Smooth muscle cell of the brain vasculature (primary cell): ENCODE data around the gene OR10D3.
"Not testable (repeated sequence)": the region's sequence is repeated elsewhere in the genome, so short reads cannot be mapped to it uniquely, and the experiment has no call there.

ENCODE experiments used
- DNase-seq: peaks from one replicate; pipeline ENCODE4 v3.0.0-alpha.2; 2012; ENCODE audit warnings: low read depth, low spot score

Gene OR10D3

DNA sequence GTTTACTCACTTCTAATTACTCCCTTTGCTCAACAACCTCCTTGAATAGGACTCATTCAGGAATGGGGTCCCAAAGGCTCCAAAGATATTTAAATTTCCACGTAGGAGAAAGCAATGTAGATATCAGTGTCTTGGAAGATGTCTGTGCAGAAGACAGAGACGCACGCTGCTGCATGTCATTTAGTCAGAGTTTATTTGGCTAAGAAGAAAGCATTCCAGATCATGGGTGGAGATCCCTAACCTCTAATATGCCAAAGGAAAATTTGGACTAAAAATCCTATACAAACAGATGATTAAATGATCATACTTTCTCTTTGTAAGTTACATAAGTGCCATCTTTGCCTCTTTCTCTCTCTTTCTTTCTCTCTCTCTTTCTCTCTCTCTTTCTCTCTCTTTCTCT is at the start of gene OR10D3:
Gene OR10D3, plus strand, starts transcription at position 278 of the 400 bp plus-strand sequence. CDS start 1,925 bp downstream, outside the sequence.
- no peak for DNase-seq

DNA sequence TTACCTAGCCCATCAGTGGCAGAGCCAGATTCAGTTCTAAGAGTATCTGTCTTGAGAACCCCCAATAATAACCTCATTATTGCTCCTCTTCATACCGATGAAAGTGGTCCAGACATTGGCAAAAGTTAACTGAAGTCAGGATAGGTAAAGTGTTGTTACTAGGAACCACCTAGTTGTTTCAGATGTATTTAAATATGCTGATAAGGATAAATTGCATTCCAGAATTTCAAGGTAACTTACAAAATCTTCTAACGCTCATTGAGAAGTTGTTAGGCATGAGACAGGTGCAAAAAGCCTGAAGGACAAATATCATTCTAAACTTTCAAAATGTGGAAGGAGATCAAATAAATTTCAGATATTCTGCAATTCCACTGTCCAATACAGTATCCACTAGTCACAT is 40.1 kb upstream of the OR10D3 start:
- no peak for DNase-seq

DNA sequence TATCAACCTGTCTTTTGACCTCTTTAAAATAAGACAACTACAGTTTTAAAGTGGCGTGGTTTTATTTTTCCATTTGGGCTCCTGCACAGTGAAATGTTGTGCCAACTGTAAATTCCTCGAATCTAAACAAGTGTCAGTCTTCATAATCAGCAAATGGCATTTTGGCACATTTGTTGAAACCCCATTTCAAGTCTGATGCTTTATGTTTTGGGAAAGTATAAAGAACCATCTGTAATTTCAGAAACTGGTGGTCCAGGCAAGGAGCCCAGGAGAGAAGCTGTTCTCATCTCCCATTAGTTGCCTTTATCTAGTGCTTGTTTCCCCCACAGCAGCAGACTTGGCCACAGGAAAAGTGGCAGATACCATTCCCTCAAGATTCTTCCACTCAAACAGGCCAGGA is 35.2 kb upstream of the OR10D3 start:
- no peak for DNase-seq

DNA sequence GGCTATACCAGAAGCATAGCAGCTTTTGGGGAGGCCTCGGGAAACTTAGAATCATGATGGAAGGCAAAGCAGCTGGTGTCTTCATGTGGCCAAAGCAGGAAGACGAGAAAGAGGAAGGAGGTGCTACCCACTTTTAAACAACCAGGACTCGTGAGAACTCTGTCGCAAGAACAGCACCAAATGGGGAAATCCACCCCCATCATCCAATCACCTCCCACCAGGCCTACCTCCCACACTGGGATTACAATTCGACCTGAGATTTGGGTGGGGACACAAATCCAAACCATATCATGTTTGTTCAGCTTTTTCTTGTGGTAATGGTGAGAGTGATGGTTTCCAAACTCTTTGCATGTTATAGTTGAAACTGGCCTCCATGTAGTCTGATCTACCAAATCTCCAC is 32.5 kb upstream of the OR10D3 start:
- DNase-seq, result no peak

- DNase-seq, result no peak
These were observed 30.3 kb upstream of the OR10D3 start for GRCh38 chr11:124152770-124153407.

DNA sequence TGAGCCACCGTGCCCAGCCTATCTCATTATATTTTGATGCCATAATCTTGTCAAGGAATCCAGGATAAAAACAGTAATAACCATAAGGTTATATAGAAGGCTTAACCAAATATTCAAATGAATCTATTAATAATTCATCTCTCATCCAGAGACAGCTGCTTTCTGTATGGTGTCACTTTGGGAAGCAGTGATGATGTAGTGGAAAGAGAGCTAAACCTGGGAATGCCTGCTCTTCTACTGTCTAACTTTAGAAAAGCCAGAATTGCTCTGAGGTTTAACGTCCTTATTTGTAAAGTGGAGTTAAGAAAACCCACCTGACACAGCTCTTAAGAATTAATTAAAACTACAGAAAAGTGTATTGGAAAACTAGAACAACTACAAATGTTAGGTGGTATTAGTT is 29.3 kb upstream of the OR10D3 start:
- DNase-seq, result no peak

GRCh38 chr11:124159481-124159880 is 23.7 kb upstream of the OR10D3 start:
- no peak for DNase-seq

DNA sequence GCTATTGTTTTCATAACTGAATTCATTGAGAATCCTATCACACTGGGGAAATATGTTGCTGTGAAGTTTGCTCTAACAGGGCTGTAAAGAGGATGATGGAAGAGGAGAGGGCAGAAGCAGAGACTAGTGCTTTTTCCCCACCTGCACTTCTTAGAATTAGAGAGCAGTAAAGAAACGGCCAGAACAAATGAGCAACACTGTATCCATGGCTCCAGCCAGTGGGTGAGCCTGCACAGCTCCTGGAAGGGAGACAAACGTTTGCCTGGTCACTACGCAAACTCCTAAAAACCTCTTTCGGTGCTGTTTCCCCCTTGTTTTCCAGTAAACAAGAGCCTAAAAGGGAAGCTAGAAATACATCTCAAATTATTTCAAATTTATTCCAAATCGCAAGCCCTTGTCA is 22.2 kb upstream of the OR10D3 start:
- no peak for DNase-seq

DNA sequence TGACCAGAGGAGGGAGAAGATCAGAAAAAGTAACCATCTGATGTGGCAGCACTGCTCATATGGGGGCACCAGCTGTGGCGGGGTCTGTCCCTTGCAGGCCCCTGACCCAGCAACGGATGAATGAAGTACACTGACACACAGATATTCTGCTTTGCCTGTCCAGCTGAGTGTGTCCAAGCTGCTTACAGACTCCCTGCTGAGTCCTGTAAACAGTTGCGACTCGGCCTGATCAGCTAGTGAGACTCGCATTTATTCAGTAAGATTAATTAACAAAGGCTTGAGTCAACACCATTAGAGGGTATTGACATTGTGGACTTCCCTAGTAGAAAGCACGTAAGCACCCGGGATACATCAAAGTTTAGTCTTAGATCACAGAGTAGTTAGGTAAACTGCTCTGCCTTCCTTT is 15.3 kb upstream of the OR10D3 start:
- no peak for DNase-seq

DNA sequence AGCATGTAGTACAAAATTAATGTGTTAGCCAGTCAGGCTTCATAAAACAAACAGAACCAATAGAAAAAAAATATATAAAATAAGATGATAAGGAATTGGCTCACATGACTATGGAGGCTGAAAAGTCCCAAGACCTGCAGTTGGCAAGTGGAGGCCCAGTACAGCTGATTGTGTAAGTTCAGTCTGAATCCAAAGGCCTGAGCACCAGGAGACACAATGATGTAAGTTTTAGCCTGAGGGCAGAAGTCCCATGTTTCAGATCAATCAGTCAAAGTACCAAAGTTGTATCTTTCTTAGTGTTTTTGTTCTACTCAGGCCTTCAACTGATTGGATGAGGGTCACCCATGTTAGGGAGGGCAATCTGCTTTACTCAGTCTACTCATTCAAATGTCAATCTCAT is 14.3 kb upstream of the OR10D3 start:
- DNase-seq, result no peak

- not testable (repeated sequence) for DNase-seq
These were observed 12.8 kb upstream of the OR10D3 start for GRCh38 chr11:124170315-124170714.

DNA sequence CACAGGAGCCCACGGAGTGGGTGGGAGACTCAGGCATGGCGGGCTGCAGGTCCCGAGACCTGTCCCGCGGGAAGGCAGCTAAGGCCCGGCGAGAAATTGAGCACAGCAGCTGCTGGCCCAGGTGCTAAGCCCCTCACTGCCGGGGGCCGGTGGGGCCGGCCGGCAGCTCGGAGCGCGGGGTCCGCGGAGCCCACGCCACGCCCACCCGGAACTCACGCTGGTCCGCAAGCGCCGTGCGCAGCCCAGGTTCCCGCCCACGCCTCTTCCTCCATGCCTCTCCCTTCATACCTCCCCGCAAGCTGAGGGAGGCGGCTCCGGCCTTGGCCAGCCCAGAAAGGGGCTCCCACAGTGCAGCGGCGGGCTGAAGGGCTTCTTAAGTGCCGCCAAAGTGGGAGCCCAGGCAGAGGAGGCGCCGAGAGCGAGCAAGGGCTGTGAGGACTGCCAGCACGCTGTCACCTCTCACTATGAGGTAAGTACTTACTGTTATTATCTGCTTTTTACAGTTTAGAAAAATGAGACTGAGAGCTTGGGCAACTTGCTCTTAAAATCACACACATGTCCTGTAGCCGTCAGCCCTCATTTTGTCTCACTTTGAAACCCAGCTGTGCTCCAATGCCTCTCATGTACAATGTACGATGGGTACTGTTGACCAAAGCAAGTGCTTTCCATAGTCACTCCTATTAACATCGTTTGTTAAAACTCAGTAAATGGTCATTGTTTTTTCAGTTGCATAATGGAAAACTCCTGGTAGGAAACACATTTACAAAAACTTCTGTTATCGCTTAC is 12.2 kb upstream of the OR10D3 start:
- DNase-seq, result no peak

GRCh38 chr11:124172101-124172500 is 11.0 kb upstream of the OR10D3 start:
- DNase-seq, result no peak

DNA sequence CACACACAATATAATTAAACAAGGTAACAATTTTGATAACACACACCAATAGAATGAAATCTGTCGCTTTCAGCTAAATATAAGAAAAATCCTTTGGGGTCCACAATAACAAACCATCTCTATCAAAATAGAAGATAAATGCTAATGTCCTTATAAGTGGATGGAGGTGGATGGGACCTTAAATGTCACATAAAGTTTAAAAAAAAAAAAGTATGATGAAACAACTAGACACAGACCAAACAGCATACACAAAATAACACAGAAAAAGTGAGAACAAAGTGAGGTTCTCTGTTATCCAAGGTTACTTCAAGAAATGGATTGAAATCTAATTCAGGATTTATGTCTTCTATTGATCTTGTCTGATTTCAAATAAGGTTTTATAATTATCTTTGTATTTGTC is 10.5 kb upstream of the OR10D3 start:
- no peak for DNase-seq

DNA sequence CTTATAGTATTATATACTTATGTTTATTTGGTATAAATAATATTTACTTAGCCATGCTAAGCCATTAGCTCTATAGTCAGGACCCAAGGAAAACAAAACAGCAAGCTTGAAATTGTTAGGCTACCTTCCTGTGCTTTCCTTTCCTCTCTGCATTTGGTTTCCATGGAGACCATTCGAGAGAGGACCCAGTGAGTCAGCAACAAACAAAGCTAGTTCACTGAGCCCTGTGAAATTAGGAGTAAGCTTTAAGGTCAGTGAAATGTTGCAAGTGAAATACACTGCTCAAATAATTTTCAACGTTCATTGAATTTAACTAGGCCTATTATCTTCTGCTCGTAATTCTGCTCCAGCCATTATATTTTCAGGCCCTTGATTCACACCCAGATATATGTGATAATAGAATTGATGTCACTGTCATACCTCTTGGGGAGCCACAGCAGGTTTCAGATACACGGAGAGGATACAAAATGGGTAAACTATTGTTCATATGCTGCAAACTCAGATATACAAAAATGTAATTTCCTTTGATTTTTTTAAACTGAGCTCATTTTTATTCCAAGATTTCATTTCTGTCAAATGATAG is 9.1 kb upstream of the OR10D3 start:
- peak; percentile 33 for DNase-seq

DNA sequence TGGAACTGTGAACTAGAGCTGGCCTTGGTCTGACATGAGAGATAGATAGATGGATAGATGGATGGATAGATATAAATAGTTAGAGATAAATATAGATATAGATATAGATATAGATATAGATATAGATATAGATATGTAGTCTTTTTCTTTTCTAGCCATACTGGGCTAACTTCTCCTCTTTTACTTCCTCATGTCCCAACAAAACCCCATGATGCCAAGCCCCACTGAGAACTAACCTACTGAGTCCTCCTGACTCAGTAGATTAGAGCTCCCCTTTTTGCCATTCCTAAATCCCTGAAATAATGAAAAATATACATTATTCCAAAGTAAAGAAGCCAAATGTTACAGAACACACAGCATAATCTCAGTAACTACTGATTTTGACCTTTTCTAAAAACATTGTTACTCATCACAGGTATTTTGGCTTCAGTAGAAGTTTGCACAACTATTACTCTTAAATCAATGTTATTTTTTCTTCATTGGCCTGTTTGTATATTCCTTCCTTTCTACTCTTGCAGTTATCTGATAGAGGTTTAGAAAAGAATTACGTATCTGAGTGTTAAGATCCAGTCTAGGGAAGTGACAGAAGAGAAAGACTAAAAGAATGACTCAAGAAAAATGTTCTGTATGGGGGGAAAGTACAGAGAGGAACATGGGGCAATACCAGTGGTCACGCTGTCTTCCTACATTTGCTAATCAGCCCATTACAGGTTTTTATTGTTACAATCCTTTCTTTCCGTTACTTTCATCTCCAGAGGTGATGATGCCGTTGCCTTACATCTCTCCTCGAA is 6.0 kb upstream of the OR10D3 start:
- DNase-seq, result no peak

DNA sequence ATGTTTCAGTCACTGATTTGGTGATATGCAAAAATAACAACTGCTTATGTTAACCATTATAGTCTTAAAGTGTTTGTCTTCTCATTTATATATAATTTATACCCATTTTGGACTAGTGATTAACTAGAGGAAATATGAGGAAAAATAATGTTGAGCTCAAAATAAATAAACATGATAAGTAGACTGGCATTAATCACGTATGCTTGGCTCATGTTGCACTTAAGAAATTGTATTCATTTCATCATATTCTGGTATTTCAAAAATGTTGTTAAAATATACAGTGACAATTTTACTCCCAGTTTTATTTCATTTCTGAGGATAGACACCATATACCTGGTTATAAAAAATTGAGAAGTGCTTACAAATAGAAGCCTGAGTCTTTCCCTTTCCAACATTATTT is 3.8 kb upstream of the OR10D3 start:
- DNase-seq, result no peak

DNA sequence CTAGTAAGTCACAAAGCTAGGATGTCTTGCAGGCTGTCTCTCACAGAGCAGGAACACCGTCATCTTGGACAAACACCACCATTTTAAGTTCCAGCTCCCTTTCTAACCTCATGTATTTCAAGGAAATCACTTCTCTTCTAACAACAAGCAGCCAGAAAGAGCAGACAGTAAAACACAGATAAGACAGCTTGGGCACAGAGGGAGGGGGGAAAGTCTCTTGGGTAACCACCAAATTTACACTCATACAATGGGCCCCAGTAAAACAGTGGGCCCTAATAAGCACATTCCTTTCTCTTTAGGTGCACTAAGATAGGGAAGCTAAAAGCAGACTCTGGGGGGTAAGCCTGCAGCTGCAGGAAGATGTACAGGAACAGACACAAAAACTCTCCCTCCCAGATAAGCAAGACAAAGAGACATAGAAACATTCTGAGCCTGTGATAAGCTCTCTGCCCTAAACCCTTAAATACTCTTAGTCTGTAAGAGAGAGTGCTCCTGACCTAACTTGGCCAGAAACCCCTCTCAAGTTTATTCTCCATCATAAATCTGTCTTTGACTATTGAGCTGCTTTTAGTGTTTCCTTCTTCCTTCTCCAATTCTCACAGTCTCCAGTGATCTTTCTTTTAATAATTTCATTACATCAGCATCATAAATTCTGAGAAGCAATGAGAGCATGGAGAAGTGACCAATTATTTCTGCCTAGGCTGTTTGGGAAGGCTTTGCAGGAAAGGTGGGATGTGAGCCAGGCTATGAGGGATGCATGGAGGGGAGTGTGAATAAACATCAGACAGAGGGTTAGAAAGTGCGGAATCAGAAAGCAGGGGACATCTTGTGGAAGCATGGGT is 7.4 kb downstream of the OR10D3 start:
- no peak for DNase-seq

DNA sequence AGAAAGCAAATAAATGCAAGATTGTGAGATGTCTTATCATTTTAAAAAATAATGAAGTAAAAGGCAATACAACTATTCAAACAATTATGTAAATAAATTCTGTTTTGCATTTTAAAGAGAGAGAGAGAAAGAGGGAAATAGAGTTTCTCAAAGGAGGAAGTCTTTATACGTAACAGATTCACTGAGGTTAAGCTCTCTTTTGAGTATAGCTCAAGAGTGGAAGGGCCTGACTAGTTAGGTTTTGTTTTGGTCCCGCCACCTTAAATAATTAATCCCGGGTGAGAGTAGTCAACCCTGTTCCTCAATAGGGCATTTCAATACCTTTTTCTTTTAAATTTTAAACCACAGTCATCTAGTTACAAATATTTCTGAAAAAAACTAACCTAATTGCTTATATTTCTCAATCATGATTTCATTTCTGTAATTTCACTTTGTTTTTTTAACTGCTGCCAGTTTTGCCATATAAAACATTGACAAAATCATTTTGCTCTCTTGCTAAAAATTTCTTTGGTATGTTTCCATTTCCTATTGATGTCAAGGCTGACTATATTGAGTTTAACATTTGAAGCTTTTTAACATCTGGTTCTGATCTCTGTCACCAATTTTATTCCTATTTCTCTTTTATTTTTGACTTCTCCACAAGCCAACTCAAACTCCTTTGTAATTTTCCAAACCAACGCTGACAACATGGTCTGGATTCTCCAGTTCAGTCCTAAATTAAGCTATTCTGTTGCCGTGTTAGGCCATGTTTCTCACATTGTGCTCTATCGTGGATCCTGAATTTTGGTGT is 10.3 kb downstream of the OR10D3 start:
- DNase-seq, result no peak
